ENCODE results near the gene SNHG17. TPM values are rescaled to one million over a fixed set of nuclear protein-coding genes. Genes with fewer than 3 reads are reported as not detected.
"Not testable (repeated sequence)": the region's sequence is repeated elsewhere in the genome, so short reads cannot be mapped to it uniquely, and the experiment has no call there.

The SNHG17 gene
- total and polyA plus RNA-seq, 8 donors = 12.1 to 56.7 (median 30.1) TPM

DNA sequence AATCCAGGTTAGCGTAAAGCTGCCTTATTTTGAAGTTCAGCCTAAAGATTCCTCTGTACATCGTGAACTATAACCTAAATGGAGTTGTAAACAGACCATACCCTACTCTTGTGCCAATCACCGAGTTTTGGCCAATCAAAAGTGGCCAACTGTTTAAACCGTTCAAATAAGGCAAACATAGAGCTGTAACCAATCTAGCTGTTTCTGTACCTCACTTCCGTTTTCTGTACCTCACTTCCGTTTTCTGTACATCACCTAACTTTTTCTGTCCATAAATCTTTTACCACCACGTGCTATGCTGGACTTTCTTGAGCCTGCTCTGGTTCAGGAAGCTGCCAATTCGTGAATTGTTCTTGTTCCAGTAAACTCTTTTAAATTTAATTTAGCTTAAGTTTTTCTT lies 49.1 kb downstream of the SNHG17 start:
- Histone ChIP-seq H3K4me3 (no peak overlapping the region), H3K9me3 (no peaks in the 10 kb centered on the region), H3K27me3 (peaks cover 0 to 4% of the 10 kb centered on the region in 2 donors), H3K4me1 (no peaks in the 10 kb centered on the region), H3K27ac (no peak overlapping the region), H3K36me3 (no peaks in the 10 kb centered on the region)
- DNase-seq = no peak
- TF ChIP-seq, protein P1, sequence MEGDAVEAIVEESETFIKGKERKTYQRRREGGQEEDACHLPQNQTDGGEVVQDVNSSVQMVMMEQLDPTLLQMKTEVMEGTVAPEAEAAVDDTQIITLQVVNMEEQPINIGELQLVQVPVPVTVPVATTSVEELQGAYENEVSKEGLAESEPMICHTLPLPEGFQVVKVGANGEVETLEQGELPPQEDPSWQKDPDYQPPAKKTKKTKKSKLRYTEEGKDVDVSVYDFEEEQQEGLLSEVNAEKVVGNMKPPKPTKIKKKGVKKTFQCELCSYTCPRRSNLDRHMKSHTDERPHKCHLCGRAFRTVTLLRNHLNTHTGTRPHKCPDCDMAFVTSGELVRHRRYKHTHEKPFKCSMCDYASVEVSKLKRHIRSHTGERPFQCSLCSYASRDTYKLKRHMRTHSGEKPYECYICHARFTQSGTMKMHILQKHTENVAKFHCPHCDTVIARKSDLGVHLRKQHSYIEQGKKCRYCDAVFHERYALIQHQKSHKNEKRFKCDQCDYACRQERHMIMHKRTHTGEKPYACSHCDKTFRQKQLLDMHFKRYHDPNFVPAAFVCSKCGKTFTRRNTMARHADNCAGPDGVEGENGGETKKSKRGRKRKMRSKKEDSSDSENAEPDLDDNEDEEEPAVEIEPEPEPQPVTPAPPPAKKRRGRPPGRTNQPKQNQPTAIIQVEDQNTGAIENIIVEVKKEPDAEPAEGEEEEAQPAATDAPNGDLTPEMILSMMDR (IDR thresholded peaks at IDR 0.05) = no peak
- intact Hi-C loops (cut with DNase I) = no loop called here
- no peak for ATAC-seq

DNA sequence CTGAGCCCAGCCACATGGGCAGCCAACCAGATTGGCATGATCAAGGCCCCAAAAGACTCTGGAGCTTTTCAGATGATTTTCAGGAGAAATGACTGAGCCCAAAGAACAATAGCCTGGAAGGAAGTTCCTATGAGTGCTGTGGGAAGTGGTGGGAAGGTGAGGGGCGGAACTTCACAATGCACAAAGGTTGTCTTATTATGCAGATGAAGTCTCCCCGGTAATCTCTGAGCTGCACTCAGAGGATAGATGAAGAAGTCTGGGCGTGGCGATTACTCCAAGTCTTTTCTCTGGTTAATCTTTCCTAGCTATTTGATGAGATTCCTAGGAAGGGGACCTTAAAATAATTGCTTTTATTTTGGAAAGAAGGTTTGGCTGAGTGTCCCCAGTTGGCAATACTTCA lies 52.0 kb downstream of the SNHG17 start:
- no peak overlapping the region for H3K4me3 ChIP-seq
- intact Hi-C loops (cut with DNase I) = no loop called here
- no peak for DNase-seq
- no peak overlapping the region for H3K27ac ChIP-seq
- no peak for ATAC-seq
- no peaks in the 10 kb centered on the region for H3K36me3 ChIP-seq
- peaks cover 0 to 13% of the 10 kb centered on the region in 2 donors for H3K27me3 ChIP-seq
- no peaks in the 10 kb centered on the region for H3K9me3 ChIP-seq
- TF ChIP-seq, protein P1 (IDR thresholded peaks at IDR 0.05) = no peak
- no peaks in the 10 kb centered on the region for H3K4me1 ChIP-seq

DNA sequence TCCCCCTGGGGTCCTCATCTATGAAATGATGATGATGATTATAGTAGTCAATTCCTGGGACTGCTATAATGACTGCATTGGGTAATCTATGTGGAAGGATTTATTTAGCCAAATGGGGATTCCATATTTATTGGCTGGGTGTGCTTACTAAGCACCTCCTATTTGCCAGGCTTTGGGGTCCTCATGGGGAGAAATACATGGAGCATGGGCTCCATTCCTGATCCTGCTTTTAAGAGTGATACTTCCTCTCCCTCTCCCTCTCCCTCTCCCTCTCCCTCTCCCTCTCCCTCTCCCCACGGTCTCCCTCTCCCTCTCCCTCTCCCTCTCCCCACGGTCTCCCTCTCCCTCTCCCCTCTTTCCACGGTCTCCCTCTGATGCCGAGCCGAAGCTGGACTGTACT lies 57.3 kb downstream of the SNHG17 start:
- H3K36me3 ChIP-seq; H3K27ac ChIP-seq; H3K4me3 ChIP-seq; H3K9me3 ChIP-seq; ATAC-seq; H3K4me1 ChIP-seq; H3K27me3 ChIP-seq; intact Hi-C loops (cut with DNase I); DNase-seq: not testable (repeated sequence)

DNA sequence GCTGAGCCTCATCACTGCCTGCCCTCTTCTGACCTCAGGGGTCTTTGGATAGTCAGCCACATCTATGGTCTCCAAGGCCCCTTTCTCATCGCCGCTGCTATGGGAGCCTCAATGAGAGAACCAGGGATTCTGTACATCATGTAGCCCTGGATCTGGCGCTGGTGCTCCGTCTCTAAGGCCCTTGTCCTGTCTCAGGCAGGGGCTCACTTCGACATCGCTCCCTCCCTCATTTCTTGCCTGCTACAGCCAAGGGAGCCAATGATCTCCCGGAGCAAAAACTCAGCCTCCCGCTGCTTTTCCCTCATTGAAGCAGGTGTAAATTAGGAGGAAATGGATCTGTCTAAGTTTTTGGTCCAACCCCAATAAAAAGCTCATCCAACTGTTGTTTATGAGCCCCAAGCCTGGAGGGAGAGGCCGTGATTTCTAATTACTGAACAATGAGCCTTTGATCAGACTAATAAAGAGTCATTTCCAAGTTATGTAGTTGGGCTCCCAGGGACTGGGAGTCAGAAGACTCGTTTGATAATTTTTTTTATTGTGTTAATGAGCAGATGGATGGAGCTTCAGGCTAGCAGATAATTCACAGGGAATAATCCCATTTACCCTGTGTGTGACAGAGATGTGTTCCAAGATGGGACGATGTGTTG lies 58.0 kb downstream of the SNHG17 start:
- Histone ChIP-seq H3K9me3 (no peaks in the 10 kb centered on the region), H3K27me3 (peaks cover 0 to 9% of the 10 kb centered on the region in 2 donors), H3K27ac (no peak overlapping the region), H3K4me1 (no peaks in the 10 kb centered on the region), H3K4me3 (no peak overlapping the region), H3K36me3 (no peaks in the 10 kb centered on the region)
- ATAC-seq (no peak), DNase-seq (no peak)
- intact Hi-C loops (cut with DNase I) = no loop called here
- TF ChIP-seq, protein P1 (IDR thresholded peaks at IDR 0.05) = no peak

DNA sequence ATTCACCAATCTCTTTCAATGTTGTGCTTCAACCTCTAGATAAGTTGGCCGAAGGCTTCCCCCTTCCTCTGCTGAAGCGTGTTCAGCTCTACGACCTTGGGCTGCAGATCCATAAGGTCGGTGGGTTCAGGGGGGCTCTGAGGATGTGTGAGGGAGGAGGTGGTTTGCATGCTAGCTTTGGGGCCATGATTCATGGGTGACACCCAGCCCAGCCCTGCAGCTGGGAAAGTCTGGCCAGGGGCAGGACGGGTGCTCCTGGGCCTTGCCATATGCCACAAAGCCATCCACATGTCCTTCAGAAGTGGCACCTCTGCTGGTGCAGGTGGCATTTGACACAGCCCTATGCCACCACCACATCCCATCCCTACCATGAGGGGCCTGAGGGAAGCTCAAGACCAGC lies 61.2 kb downstream of the SNHG17 start:
- Histone ChIP-seq H3K27me3 (no peaks in the 10 kb centered on the region), H3K4me1 (no peaks in the 10 kb centered on the region), H3K4me3 (no peak overlapping the region), H3K27ac (no peak overlapping the region), H3K36me3 (no peaks in the 10 kb centered on the region), H3K9me3 (no peaks in the 10 kb centered on the region)
- TF ChIP-seq, protein P1 (IDR thresholded peaks at IDR 0.05) = no peak
- intact Hi-C loops (cut with DNase I) = no loop called here
- ATAC-seq = no peak
- DNase-seq = no peak
